Central memory CD8-positive, alpha-beta T cell (primary cell): ENCODE data around the gene FHL3.
"Not testable (repeated sequence)": the region's sequence is repeated elsewhere in the genome, so short reads cannot be mapped to it uniquely, and the experiment has no call there.

Experiments
- ATAC-seq: fragments of 150-1000 bp; cut with Tn5 transposase; replicated peaks from 2 replicates; pipeline ENCODE4 v1.10.0; 2022; ENCODE audit warnings: mild to moderate bottlenecking, moderate FRiP score, moderate number of reproducible peaks; ENCODE audit not compliant: poor library complexity, severe bottlenecking; ENCODE audit errors: extremely low read depth
- DNase-seq, 2 donors: peaks; one replicate each; pipeline ENCODE4 v3.0.0; 2021; ENCODE audit warnings: low spot score in 2 of 2
- H3K27ac Mint-ChIP-seq: one replicate; pipeline ENCODE4 v1.8.0; 2022; ENCODE audit warnings: low read depth, mild to moderate bottlenecking, moderate library complexity, mixed read lengths
- H3K27me3 Mint-ChIP-seq: one replicate; pipeline ENCODE4 v1.8.0; 2022; ENCODE audit warnings: mixed read lengths
- H3K36me3 Mint-ChIP-seq: one replicate; pipeline ENCODE4 v1.8.0; 2022; ENCODE audit warnings: mild to moderate bottlenecking, moderate library complexity, mixed read lengths; ENCODE audit not compliant: insufficient read depth
- H3K4me1 Mint-ChIP-seq: one replicate; pipeline ENCODE4 v1.8.0; 2022; ENCODE audit warnings: mixed read lengths
- H3K4me3 Mint-ChIP-seq: one replicate; pipeline ENCODE4 v1.8.0; 2022; ENCODE audit warnings: mild to moderate bottlenecking, moderate library complexity, mixed read lengths
- H3K9me3 Mint-ChIP-seq: one replicate; pipeline ENCODE4 v1.8.0; 2022; ENCODE audit warnings: mixed read lengths

The FHL3 gene

DNA sequence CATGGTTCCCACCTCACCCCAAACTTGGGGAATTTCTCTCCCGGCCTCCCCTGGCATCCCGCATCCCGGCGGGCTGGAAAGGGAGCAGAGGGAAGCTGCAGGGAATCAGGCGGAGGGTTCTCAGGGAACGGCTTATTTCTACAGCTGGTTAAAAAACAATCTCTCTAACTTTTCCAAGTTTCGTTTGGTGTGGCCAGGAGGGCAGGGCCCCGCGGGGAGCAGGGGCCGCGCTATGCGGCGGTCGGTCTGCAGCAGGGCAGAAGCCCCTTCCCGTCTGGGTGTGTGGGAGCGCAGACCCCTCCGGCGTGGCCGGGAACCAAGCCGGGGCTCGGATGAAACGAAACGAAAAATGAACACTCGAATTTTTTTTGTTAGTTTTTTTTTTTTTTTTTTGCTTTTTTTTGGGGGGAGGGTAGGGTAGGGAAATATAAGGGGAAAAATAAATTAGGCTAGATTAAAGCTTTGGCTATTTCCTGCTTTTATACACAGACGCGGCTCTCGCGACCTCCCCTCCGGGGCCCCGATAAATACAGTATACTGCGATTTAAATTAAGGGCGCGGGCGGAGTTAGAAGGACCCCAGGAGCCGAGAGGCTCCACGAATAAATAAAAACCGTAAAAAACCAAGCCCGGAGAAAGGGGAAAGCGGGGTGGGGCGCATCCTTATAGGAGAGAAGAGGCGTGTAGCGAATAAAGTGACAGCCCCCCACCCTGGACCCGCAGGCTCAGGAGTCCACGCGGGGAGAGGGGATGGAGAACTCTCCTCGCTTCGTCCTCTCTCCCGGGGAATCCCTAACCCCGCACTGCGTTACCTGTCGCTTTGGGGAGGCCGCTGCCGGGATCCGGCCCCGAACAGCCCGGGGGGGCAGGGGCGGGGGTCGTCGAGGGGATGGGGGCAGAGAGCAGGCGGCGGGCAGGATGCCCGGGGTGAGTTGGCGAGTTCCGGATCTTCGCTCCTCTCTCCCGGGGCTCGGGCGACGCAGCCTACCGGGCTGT, 39.2 kb upstream of the FHL3 start:
- ATAC-seq (no peak), DNase-seq (no peak)
- H3K9me3 Mint-ChIP-seq = no peaks in the 10 kb centered on the region
- peaks cover 10% of the 10 kb centered on the region for H3K4me1 Mint-ChIP-seq
- peaks cover 40% of the 10 kb centered on the region for H3K27me3 Mint-ChIP-seq
- H3K36me3 Mint-ChIP-seq = peaks cover 6% of the 10 kb centered on the region
- no peak overlapping the region for H3K27ac Mint-ChIP-seq
- peak overlapping the region; percentile 81 for H3K4me3 Mint-ChIP-seq

DNA sequence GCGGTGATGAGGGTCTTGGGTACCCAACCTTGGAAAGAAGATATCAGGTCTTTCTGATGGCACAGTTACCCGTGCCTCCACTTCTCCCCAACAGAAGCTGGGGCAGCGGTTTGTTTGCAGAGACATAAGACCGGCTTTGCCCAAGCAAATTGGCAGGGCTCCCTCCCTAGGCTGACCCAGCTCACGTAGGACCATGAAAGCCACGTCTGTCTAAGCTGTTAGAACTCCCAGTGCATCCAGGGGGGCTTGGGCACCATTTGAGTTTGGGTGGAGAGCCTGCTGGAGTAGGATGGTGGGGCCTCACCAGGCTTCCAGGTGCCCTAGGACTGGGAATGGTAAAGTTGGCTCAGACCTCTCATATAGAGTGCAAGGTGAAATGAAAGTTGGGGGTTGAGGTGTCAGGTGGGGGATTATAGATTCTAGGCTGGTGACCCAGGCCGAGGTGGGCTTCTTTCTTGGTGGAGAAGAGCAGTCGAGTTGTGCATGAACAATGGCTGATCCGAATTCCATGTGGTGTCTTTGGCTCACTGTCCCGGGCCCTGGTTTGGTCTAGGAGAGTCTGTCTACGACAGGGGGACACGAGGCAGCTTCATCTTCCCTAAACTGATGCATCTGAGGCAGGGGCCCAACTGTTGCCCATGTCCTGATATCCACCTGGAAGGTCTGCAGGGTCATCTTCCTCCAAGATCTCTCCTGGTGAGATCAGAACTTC, 37.9 kb upstream of the FHL3 start:
- ATAC-seq = no peak
- H3K36me3 Mint-ChIP-seq = peaks cover 6% of the 10 kb centered on the region
- peak overlapping the region; percentile 26 for H3K4me3 Mint-ChIP-seq
- no peaks in the 10 kb centered on the region for H3K9me3 Mint-ChIP-seq
- no peak overlapping the region for H3K27ac Mint-ChIP-seq
- H3K4me1 Mint-ChIP-seq = peaks cover 10% of the 10 kb centered on the region
- peaks cover 40% of the 10 kb centered on the region for H3K27me3 Mint-ChIP-seq
- no peak for DNase-seq

DNA sequence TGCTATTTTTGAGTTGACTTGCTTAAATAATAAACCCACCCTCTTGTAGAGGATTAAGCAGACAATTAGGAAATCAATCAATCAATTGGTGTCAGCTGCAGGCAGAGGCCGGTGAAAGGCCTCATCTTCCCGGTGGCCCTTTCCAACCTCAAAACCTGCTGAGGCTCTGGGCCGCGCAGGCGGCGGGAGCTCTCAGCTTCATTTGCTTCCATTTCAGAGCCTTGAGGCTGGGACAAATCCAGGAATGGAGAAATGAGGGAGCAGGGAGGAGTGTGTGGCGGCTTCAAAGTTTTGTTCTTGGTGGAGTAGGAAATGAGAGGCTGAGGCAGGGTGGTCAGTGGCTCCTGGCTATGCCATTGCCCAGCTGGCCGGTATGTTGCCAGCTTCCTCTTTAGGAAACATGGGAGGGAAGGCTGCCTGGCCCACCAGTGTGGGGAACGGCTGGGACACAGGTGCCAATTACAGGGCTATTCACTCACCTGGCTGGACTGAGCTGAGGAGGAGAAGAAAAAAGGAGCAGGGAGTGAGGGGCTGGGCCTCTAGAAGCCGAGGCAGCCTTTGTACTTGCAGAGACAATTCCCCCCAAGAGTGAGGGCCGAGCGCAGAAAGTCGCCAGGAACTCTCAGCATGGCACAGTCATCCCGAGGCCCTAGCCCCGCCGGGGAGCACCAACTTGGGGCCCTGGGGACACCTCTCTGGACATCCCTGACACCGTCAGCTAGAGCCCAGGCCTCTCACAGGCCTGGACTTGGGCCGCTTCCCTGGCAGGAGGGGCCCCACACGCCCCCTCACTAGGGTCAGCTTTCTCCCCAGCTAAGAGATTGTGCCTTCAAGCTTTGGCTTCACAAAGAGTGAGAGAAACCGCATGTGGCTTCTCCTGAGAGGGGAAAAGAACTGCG, 36.9 kb upstream of the FHL3 start:
- Mint-ChIP-seq H3K36me3 (peaks cover 3% of the 10 kb centered on the region), H3K4me1 (peaks cover 10% of the 10 kb centered on the region), H3K9me3 (no peaks in the 10 kb centered on the region), H3K27me3 (peaks cover 40% of the 10 kb centered on the region), H3K27ac (no peak overlapping the region), H3K4me3 (no peak overlapping the region)
- DNase-seq (no peak), ATAC-seq (no peak)

GRCh38 chr1:38039331-38040088, 34.2 kb upstream of the FHL3 start:
- H3K4me1 Mint-ChIP-seq = peaks cover 7% of the 10 kb centered on the region
- ATAC-seq = no peak
- DNase-seq = no peak
- H3K27me3 Mint-ChIP-seq = peaks cover 35% of the 10 kb centered on the region
- peaks cover 3% of the 10 kb centered on the region for H3K36me3 Mint-ChIP-seq
- no peaks in the 10 kb centered on the region for H3K9me3 Mint-ChIP-seq
- H3K27ac Mint-ChIP-seq = no peak overlapping the region
- no peak overlapping the region for H3K4me3 Mint-ChIP-seq

- DNase-seq (no peak), ATAC-seq (no peak)
- H3K4me3 Mint-ChIP-seq = no peak overlapping the region
- H3K4me1 Mint-ChIP-seq = peaks cover under 1% of the 10 kb centered on the region
- peaks cover 28% of the 10 kb centered on the region for H3K27me3 Mint-ChIP-seq
- no peaks in the 10 kb centered on the region for H3K9me3 Mint-ChIP-seq
- peaks cover under 1% of the 10 kb centered on the region for H3K36me3 Mint-ChIP-seq
- no peak overlapping the region for H3K27ac Mint-ChIP-seq
Measured at GRCh38 chr1:38038861-38039260, 33.5 kb upstream of the FHL3 start.

DNA sequence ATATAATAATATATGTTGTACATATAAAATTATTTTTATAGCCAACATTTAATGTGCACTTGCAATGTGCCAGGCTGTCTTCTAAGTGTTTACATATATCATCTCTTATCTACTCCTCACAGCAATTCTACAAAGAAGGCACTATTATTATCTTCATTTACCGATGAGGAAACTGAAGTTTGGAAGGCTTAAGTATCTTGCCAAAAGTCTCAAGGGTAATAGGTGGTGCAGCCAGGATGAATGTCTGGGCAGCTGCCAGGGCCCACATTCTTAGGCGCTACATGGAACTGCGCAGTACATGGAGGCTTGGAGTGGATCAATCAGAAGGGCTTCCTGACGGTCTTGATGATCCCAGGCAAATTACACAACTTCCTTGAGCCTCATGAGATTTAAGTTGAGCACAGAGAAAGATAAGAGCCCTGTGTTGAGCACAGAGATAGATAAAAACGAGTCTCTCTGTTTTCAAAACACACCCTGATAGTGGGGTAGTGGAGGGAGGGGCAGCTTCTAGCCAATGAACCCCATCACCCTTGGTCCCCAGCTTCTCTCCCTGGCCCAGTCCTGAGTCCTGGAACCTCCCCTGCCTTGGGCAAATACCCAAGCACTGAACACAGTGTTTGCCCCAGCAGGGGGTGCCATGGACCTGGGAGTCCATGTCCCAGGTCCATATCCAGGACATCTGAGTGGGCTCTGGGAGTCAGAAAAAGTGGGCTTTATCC, 32.1 kb upstream of the FHL3 start:
- H3K27ac Mint-ChIP-seq = no peak overlapping the region
- H3K4me3 Mint-ChIP-seq = no peak overlapping the region
- no peaks in the 10 kb centered on the region for H3K9me3 Mint-ChIP-seq
- ATAC-seq (no peak), DNase-seq (no peak)
- no peaks in the 10 kb centered on the region for H3K36me3 Mint-ChIP-seq
- H3K27me3 Mint-ChIP-seq = peaks cover 13% of the 10 kb centered on the region
- H3K4me1 Mint-ChIP-seq = no peaks in the 10 kb centered on the region

DNA sequence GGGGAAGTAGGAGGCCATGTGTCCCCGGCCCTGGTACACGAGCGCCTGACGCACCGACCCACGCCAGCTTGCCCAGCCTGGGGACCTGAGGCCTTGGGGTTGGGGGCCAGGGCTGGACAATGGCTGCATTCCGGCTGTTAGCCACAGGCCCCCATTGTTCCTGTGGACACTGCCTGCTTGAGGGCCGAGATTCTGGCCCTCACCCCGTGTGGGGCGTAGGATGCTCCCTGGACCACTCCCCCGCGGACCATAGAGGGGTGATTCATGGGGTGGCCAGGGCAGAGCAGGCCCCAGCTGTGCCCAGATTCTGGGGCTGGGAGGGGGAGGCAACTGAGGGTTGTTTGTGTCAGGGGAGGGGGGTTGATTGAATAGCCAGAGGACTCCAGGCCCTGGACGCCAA, 29.6 kb upstream of the FHL3 start:
- ATAC-seq (no peak), DNase-seq (no peak)
- Mint-ChIP-seq H3K27ac (no peak overlapping the region), H3K4me3 (no peak overlapping the region), H3K27me3 (no peaks in the 10 kb centered on the region), H3K4me1 (peaks cover 13% of the 10 kb centered on the region), H3K36me3 (peaks cover 1% of the 10 kb centered on the region), H3K9me3 (no peaks in the 10 kb centered on the region)

DNA sequence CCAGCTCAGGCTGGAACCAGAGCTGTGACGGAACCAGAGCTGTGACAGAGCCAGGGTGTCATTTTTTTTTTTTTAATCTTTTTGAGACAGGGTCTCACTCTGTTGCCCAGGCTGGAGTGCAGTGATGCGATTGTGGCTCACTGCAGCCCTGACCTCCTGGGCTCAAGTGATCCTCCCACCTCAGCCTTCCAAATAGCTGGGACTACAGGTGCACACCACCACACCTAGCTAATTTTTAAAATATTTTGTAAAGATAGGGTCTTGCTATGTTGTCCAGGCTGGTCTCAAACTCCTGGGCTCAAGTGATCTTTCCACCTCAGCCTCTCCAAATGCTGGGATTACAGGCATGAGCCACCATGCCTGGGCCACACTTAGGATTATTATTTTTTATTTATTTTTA, 27.7 kb upstream of the FHL3 start:
- H3K27me3 Mint-ChIP-seq, H3K9me3 Mint-ChIP-seq, H3K27ac Mint-ChIP-seq, H3K36me3 Mint-ChIP-seq, DNase-seq, H3K4me3 Mint-ChIP-seq, ATAC-seq: not testable (repeated sequence)
- peaks cover 31% of the 10 kb centered on the region for H3K4me1 Mint-ChIP-seq

- DNase-seq = no peak
- Mint-ChIP-seq H3K9me3 (no peaks in the 10 kb centered on the region), H3K4me3 (no peak overlapping the region), H3K27ac (no peak overlapping the region), H3K4me1 (peaks cover 46% of the 10 kb centered on the region), H3K27me3 (no peaks in the 10 kb centered on the region), H3K36me3 (peaks cover 3% of the 10 kb centered on the region)
- no peak for ATAC-seq
Measured at GRCh38 chr1:38031513-38031866, 26.2 kb upstream of the FHL3 start.

DNA sequence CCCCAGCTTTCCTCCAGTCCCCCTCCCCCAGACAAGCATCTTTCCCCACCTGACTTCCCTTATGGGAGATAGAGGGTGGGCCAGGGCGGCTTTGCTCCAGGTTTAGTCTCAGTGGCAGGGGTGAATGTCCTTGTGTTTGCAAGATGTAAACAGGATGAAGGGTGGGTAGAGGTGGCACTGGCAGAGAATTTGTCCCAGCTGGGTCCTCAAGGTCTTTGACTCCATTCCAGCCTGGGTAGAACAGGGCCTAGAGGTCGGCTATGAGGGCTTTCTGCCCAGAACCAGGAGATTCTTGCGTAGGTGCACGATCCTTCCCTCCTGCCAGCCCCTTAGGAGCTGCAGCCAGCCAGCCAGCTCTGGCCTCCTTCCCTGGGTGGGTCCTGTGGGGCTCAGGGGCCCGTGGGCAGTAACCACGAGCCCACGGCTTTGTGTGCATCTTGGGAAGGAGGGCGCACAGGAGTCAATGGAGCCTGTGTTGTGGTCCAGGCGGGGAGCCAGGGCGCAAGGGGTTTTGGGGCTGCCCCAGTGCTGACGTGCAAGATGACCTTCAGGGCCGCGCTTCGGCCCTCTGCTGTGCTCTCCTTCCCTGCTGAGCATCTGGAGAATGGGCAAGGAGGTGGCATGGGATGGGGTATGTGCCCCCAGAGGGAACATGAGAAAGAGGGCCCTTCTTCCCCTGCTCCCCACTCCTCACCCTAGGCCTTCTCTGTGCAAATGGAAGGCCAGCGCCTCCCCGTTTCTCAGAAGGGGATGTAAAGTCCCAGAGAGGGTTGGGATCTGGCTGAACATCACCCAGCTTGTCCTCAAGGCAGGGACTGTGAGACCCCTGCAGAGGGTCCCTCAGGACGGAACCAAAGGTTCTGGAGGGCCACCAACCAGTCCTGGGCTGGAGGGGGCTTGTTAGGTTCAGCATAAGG, 25.5 kb upstream of the FHL3 start:
- H3K4me3 Mint-ChIP-seq = peak overlapping the region; percentile 60
- no peaks in the 10 kb centered on the region for H3K27me3 Mint-ChIP-seq
- peaks cover 3% of the 10 kb centered on the region for H3K36me3 Mint-ChIP-seq
- DNase-seq (no peak), ATAC-seq (no peak)
- H3K27ac Mint-ChIP-seq = peak overlapping the region; percentile 83
- H3K9me3 Mint-ChIP-seq = no peaks in the 10 kb centered on the region
- H3K4me1 Mint-ChIP-seq = peaks cover 47% of the 10 kb centered on the region
